Coronary artery (tissue), 2 donors: ENCODE measurements around the gene NRM.

Source experiments
- DNase-seq: peaks from one replicate; pipeline ENCODE4 v3.0.0-alpha.2; 2017; ENCODE audit warnings: low spot score
- H3K27ac ChIP-seq, 2 donors: fragments of 200-600 bp; sonication (generic); one replicate each; pipeline ENCODE4 v1.5.1; 2016 to 2019
- H3K4me3 ChIP-seq: fragments of 200-600 bp; sonication (generic); 2 replicates; pipeline ENCODE4 v1.5.1; 2016; ENCODE audit warnings: mild to moderate bottlenecking, moderate library complexity
- CTCF ChIP-seq: fragments of 200-600 bp; sonication (generic); IDR thresholded peaks from one replicate; pipeline ENCODE4 v1.5.1; 2019; ENCODE audit warnings: antibody characterized with exemption

The NRM gene

DNA sequence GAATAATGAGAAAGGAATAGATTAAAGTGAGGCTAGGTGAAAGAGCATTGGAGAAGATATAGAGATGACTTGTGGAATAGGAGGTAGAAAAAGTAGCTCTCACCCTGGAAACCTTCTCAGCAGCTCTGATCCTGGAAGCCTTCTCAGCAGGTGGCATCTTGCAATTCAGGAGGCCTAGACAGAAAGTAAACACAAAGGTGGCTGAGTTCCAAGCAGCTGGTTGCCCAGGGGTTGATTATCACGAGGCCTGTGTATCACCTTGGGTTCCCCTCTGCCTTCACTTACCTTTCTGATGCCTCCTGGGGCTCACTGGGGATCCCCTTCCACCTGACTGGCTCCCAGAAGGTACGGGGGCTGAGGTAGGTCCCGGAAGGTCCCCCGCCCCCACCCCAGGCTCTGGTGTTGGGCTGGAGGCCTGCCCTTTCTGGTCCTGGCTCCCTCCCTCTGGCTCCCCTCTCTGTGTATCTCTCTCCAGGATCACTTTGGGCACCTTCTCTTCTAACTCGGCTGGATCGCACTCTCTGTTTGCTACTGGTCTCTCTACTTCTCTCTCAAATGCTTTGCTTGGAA is 16.6 kb upstream of the NRM start:
- no peak for TF ChIP-seq CTCF
- DNase-seq, result peak; percentile 49
- no peak overlapping the region for H3K4me3 ChIP-seq
- H3K27ac ChIP-seq, result no peak overlapping the region

GRCh38 chr6:30705620-30706019 is 14.8 kb upstream of the NRM start:
- no peak overlapping the region for H3K27ac ChIP-seq
- H3K4me3 ChIP-seq, result no peak overlapping the region
- peak; percentile 49 for DNase-seq
- no peak for TF ChIP-seq CTCF

GRCh38 chr6:30703821-30704220 is 13.0 kb upstream of the NRM start:
- TF ChIP-seq CTCF, result no peak
- H3K27ac ChIP-seq, result no peak overlapping the region
- no peak for DNase-seq
- no peak overlapping the region for H3K4me3 ChIP-seq

DNA sequence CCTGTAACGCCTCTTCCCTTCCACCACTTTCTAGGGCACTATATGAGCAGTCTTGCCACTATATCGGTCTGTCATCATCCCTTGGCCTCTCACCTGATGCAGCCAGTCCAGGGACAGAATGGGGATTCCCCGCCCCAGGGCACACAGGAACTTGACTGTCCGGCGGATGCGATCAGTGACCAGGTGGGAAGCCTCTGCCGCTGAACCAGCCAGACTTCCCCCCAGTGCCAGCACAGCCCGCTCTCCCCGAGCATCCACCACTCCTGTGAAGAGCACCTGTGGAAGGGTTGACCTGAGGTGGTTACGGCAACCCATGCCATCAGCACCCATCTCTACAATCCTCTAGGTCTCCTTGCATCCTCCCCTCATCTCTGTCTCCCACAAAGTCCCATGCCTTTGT is 12.2 kb upstream of the NRM start:
- no peak for TF ChIP-seq CTCF
- Histone ChIP-seq H3K27ac (no peak overlapping the region), H3K4me3 (no peak overlapping the region)
- DNase-seq, result no peak

DNA sequence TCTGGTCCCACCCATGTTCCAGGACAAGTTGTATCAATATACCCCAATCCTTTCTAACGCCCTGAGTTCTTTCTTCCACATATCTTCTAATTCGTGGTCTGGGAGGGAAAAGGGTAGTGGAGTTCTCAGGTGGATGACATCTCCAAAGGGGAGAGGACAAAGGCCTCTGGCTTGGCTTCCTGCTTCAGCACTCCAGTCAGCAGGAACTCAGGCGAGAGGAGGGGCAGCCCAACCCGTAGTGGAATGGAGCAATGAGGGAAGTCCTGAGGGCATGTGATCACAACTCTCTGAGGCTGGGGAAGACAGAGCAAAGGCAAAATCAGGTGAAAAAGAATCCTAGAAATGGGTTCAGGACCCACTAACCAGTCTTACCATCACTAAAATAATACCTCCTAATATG is 9.6 kb upstream of the NRM start:
- Histone ChIP-seq H3K4me3 (no peak overlapping the region), H3K27ac (no peak overlapping the region)
- no peak for DNase-seq
- TF ChIP-seq CTCF, result no peak

GRCh38 chr6:30696432-30696831 is 5.6 kb upstream of the NRM start:
- Histone ChIP-seq H3K27ac (no peak overlapping the region), H3K4me3 (no peak overlapping the region)
- no peak for TF ChIP-seq CTCF
- DNase-seq, result no peak

- peak overlapping the region; percentile 81 for H3K4me3 ChIP-seq
Measured at GRCh38 chr6:30691208-30691847, 544 bp upstream of the NRM start.

More at GRCh38 chr6:30691208-30691847, 544 bp upstream of the NRM start:
- DNase-seq, result no peak
- H3K27ac ChIP-seq, result peak overlapping the region; percentile 95 to 100
- no peak for TF ChIP-seq CTCF
